ENCODE results near the gene RNASEH1.

RNASEH1 gene
- total RNA-seq, result 25.5 to 50.3 (median 46.9) reads per million in 9 experiments

- no peaks in the 10 kb centered on the region for H3K27me3 Mint-ChIP-seq
- H3K36me3 Mint-ChIP-seq (ENCODE audit: insufficient read depth), result peaks cover 40% of the 10 kb centered on the region
- H3K27ac Mint-ChIP-seq, result peak within 1 kb of the TSS; percentile 96 to 98
- ATAC-seq (replicated peaks) (peak; percentile 93), DNase-seq (peak; percentile 99 to 100 (median 99))
- H3K9me3 Mint-ChIP-seq, result no peaks in the 10 kb centered on the region
- H3K4me3 Mint-ChIP-seq, result peak within 1 kb of the TSS; percentile 87 to 92
- peaks cover 3 to 15% of the 10 kb centered on the region in 2 donors for H3K4me1 Mint-ChIP-seq (ENCODE audit: low read depth in 2 of 2)
These were observed at the start of gene RNASEH1 for GRCh38 chr2:3558205-3559014. Gene RNASEH1, minus strand, starts transcription at chr2:3558333. Its CDS starts 73 bp downstream, at chr2:3558260.

- ATAC-seq (replicated peaks), result no peak
- no peak overlapping the region for H3K4me3 Mint-ChIP-seq
- peaks cover 2 to 3% of the 10 kb centered on the region in 2 donors for H3K4me1 Mint-ChIP-seq (ENCODE audit: low read depth in 2 of 2)
- H3K27me3 Mint-ChIP-seq, result peaks cover 12 to 15% of the 10 kb centered on the region in 2 donors
- no peak for DNase-seq
- no peak overlapping the region for H3K27ac Mint-ChIP-seq
- no peaks in the 10 kb centered on the region for H3K9me3 Mint-ChIP-seq
- no peaks in the 10 kb centered on the region for H3K36me3 Mint-ChIP-seq (ENCODE audit: insufficient read depth)
These were observed 48.5 kb upstream of the RNASEH1 start for GRCh38 chr2:3606370-3607201.

- Mint-ChIP-seq H3K9me3 (no peaks in the 10 kb centered on the region), H3K4me3 (no peak overlapping the region), H3K36me3 (ENCODE audit: insufficient read depth) (no peaks in the 10 kb centered on the region), H3K27me3 (peaks cover 6 to 9% of the 10 kb centered on the region in 2 donors), H3K4me1 (ENCODE audit: low read depth in 2 of 2) (peaks cover 2 to 3% of the 10 kb centered on the region in 2 donors), H3K27ac (no peak overlapping the region)
- DNase-seq (no peak), ATAC-seq (replicated peaks) (no peak)
These were observed 47.9 kb upstream of the RNASEH1 start for GRCh38 chr2:3606028-3606369.

- DNase-seq (no peak), ATAC-seq (replicated peaks) (peak; percentile 43)
- Mint-ChIP-seq H3K27me3 (peaks cover 0 to 2% of the 10 kb centered on the region in 2 donors), H3K36me3 (ENCODE audit: insufficient read depth) (no peaks in the 10 kb centered on the region), H3K9me3 (no peaks in the 10 kb centered on the region), H3K27ac (peak overlapping the region in 1 of 2 donors; percentile 83), H3K4me3 (peak overlapping the region; percentile 33 to 70), H3K4me1 (ENCODE audit: low read depth in 2 of 2) (peaks cover 2 to 3% of the 10 kb centered on the region in 2 donors)
These were observed 47.1 kb upstream of the RNASEH1 start for GRCh38 chr2:3604991-3605961.

- DNase-seq, result no peak
- Mint-ChIP-seq H3K4me3 (no peak overlapping the region), H3K9me3 (no peaks in the 10 kb centered on the region), H3K36me3 (ENCODE audit: insufficient read depth) (no peaks in the 10 kb centered on the region), H3K4me1 (ENCODE audit: low read depth in 2 of 2) (peaks cover 2 to 3% of the 10 kb centered on the region in 2 donors), H3K27ac (peak overlapping the region in 1 of 2 donors; percentile 83), H3K27me3 (no peaks in the 10 kb centered on the region)
- ATAC-seq (replicated peaks), result no peak
These were observed 46.2 kb upstream of the RNASEH1 start for GRCh38 chr2:3604207-3604877.

- H3K27ac Mint-ChIP-seq, result no peak overlapping the region
- DNase-seq, result no peak
- H3K4me1 Mint-ChIP-seq (ENCODE audit: low read depth in 2 of 2), result peaks cover 2 to 3% of the 10 kb centered on the region in 2 donors
- H3K36me3 Mint-ChIP-seq (ENCODE audit: insufficient read depth), result no peaks in the 10 kb centered on the region
- H3K4me3 Mint-ChIP-seq, result no peak overlapping the region
- peaks cover 0 to 1% of the 10 kb centered on the region in 2 donors for H3K27me3 Mint-ChIP-seq
- no peaks in the 10 kb centered on the region for H3K9me3 Mint-ChIP-seq
- ATAC-seq (replicated peaks), result no peak
These were observed 45.5 kb upstream of the RNASEH1 start for GRCh38 chr2:3603536-3604206.

- Mint-ChIP-seq H3K9me3 (no peaks in the 10 kb centered on the region), H3K4me3 (no peak overlapping the region), H3K36me3 (ENCODE audit: insufficient read depth) (peaks cover 3% of the 10 kb centered on the region), H3K4me1 (ENCODE audit: low read depth in 2 of 2) (peaks cover 2 to 3% of the 10 kb centered on the region in 2 donors), H3K27ac (no peak overlapping the region), H3K27me3 (peaks cover 0 to 10% of the 10 kb centered on the region in 2 donors)
- ATAC-seq (replicated peaks) (no peak), DNase-seq (no peak)
These were observed 44.6 kb upstream of the RNASEH1 start for GRCh38 chr2:3602553-3603339.

GRCh38 chr2:3601561-3602271, 43.6 kb upstream of the RNASEH1 start:
- Mint-ChIP-seq H3K4me3 (no peak overlapping the region), H3K9me3 (no peaks in the 10 kb centered on the region), H3K4me1 (ENCODE audit: low read depth in 2 of 2) (peaks cover 2 to 3% of the 10 kb centered on the region in 2 donors), H3K27ac (no peak overlapping the region), H3K36me3 (ENCODE audit: insufficient read depth) (peaks cover 3% of the 10 kb centered on the region), H3K27me3 (peaks cover 4 to 18% of the 10 kb centered on the region in 2 donors)
- ATAC-seq (replicated peaks), result no peak
- no peak for DNase-seq

GRCh38 chr2:3600256-3600855, 42.2 kb upstream of the RNASEH1 start:
- H3K4me3 Mint-ChIP-seq, result no peak overlapping the region
- no peak overlapping the region for H3K27ac Mint-ChIP-seq
- DNase-seq, result no peak
- H3K36me3 Mint-ChIP-seq (ENCODE audit: insufficient read depth), result peaks cover 3% of the 10 kb centered on the region
- H3K4me1 Mint-ChIP-seq (ENCODE audit: low read depth in 2 of 2), result peaks cover 2 to 3% of the 10 kb centered on the region in 2 donors
- no peak for ATAC-seq (replicated peaks)
- peaks cover 6 to 20% of the 10 kb centered on the region in 2 donors for H3K27me3 Mint-ChIP-seq
- H3K9me3 Mint-ChIP-seq, result no peaks in the 10 kb centered on the region

- ATAC-seq (replicated peaks) (no peak), DNase-seq (no peak)
- no peak overlapping the region for H3K27ac Mint-ChIP-seq
- H3K4me1 Mint-ChIP-seq (ENCODE audit: low read depth in 2 of 2), result no peaks in the 10 kb centered on the region
- H3K27me3 Mint-ChIP-seq, result peaks cover 6 to 20% of the 10 kb centered on the region in 2 donors
- H3K4me3 Mint-ChIP-seq, result no peak overlapping the region
- H3K36me3 Mint-ChIP-seq (ENCODE audit: insufficient read depth), result peaks cover 3% of the 10 kb centered on the region
- H3K9me3 Mint-ChIP-seq, result no peaks in the 10 kb centered on the region
These were observed 41.0 kb upstream of the RNASEH1 start for GRCh38 chr2:3598912-3599854.

Measured in effector memory CD8-positive, alpha-beta T cell (primary cell).